Mammary epithelial cell (primary cell): Measurements from ENCODE around the gene SHOC1.

Experiments used
- CTCF ChIP-seq, 2 donors: IDR thresholded peaks in 1 of 2; conservative IDR thresholded peaks in 1 of 2; 2 replicates each; pipeline ENCODE4 v1.5.1; 2011 to 2012; ENCODE audit warnings: inconsistent platforms in 2 of 2, low read length in 2 of 2, mild to moderate bottlenecking in 2 of 2, control low read depth in 1 of 2, low read depth in 1 of 2; ENCODE audit not compliant: insufficient read depth in 1 of 2; ENCODE audit errors: extremely low read depth in 1 of 2
- EZH2 ChIP-seq: IDR thresholded peaks from 2 replicates; pipeline ENCODE4 v1.6.1; 2012; ENCODE audit warnings: low read length, inconsistent platforms, borderline replicate concordance

DNA sequence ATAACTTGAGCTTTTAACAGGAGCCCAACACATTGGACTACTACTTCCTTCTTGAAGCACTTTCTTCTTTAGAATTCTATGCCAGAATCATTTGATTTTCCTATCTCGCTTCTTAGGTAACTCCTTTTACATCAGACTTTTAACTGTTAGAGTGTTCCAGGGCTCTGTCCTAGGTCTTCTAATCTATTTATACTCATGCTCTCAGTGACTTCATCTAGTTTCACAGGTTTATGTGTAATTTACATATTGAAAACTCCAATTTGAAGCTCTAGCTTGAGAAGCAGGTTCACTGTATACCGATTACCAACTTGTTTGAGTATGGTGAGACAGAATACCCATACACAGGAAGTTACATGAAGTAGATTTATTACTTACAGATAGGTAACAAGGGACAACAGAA, 11.3 kb downstream of the SHOC1 start:
- no peak for TF ChIP-seq CTCF (conservative IDR thresholded peaks at IDR 0.05 in 1 of 2, IDR thresholded peaks at IDR 0.05 in 1 of 2; ENCODE audit: extremely low read depth in 1 of 2, insufficient read depth in 1 of 2, low read depth in 1 of 2, low read length in 2 of 2)
- no peak for TF ChIP-seq EZH2
